ENCODE data around the gene KIZ. TPM values are rescaled to one million over a fixed set of nuclear protein-coding genes. Genes with fewer than 3 reads are reported as not detected.

The KIZ gene
- total and polyA plus RNA-seq, 12 donors, result 8.3 to 38.2 (median 26.5) TPM

- no peak for TF ChIP-seq CTCF (IDR thresholded peaks at IDR 0.05)
- intact Hi-C loops (cut with DNase I), result no loop called here
- H3K9me3 ChIP-seq, result no peaks in the 10 kb centered on the region
- 96 to 97% methylated on average over 5 of the region's 5 CpGs for WGBS, 2 donors
- H3K4me1 ChIP-seq, result peaks cover 0 to 15% (median 11%) of the 10 kb centered on the region in 9 donors
- peaks cover 0 to 10% (median 0%) of the 10 kb centered on the region in 9 donors for H3K36me3 ChIP-seq
- ATAC-seq (no peak), DNase-seq (no peak)
- no peaks in the 10 kb centered on the region for H3K27me3 ChIP-seq
- H3K27ac ChIP-seq, result no peak overlapping the region
- no peak overlapping the region for H3K4me3 ChIP-seq
Measured at GRCh38 chr20:21185849-21186248, 60.0 kb downstream of the KIZ start.

GRCh38 chr20:21189761-21190523 is 64.1 kb downstream of the KIZ start:
- no peak for TF ChIP-seq CTCF (IDR thresholded peaks at IDR 0.05)
- H3K27ac ChIP-seq, result no peak overlapping the region
- no peaks in the 10 kb centered on the region for H3K27me3 ChIP-seq
- intact Hi-C loops (cut with DNase I), result no loop called here
- 74 to 81% methylated on average over 10 of the region's 10 CpGs for WGBS, 2 donors
- H3K4me1 ChIP-seq, result peaks cover 0 to 7% (median 0%) of the 10 kb centered on the region in 9 donors
- DNase-seq (no peak), ATAC-seq (no peak)
- peaks cover 0 to 10% (median 0%) of the 10 kb centered on the region in 9 donors for H3K36me3 ChIP-seq
- no peaks in the 10 kb centered on the region for H3K9me3 ChIP-seq
- H3K4me3 ChIP-seq, result no peak overlapping the region

GRCh38 chr20:21190869-21191268 is 65.0 kb downstream of the KIZ start:
- no peak for DNase-seq
- Histone ChIP-seq H3K9me3 (no peaks in the 10 kb centered on the region), H3K4me1 (peaks cover 0 to 7% (median 0%) of the 10 kb centered on the region in 9 donors), H3K27me3 (no peaks in the 10 kb centered on the region), H3K36me3 (peaks cover 0 to 10% (median 0%) of the 10 kb centered on the region in 9 donors), H3K27ac (no peak overlapping the region), H3K4me3 (no peak overlapping the region)
- intact Hi-C loops (cut with DNase I), result no loop called here
- WGBS, 2 donors, result 65 to 85% methylated on average over 1 of the region's 1 CpG
- TF ChIP-seq CTCF (IDR thresholded peaks at IDR 0.05), result no peak
- no peak for ATAC-seq

GRCh38 chr20:21191839-21192238 is 66.0 kb downstream of the KIZ start:
- no peaks in the 10 kb centered on the region for H3K9me3 ChIP-seq
- intact Hi-C loops (cut with DNase I), result no loop called here
- no peak overlapping the region for H3K4me3 ChIP-seq
- no peaks in the 10 kb centered on the region for H3K27me3 ChIP-seq
- H3K36me3 ChIP-seq, result peaks cover 0 to 8% (median 0%) of the 10 kb centered on the region in 9 donors
- TF ChIP-seq CTCF (IDR thresholded peaks at IDR 0.05), result no peak
- 40 to 50% methylated on average over 5 of the region's 5 CpGs for WGBS, 2 donors
- DNase-seq (no peak), ATAC-seq (no peak)
- H3K4me1 ChIP-seq, result peaks cover 0 to 7% (median 0%) of the 10 kb centered on the region in 9 donors
- H3K27ac ChIP-seq, result no peak overlapping the region
